HG03439 (cell line): ENCODE results near the gene MIR17HG.
"Not testable (repeated sequence)": the region's sequence is repeated elsewhere in the genome, so short reads cannot be mapped to it uniquely, and the experiment has no call there.

Experiments used
- ATAC-seq: cut with Tn5 transposase; IDR thresholded peaks from one replicate; pipeline ENCODE4 v1.9.1; 2021; ENCODE audit warnings: mild to moderate bottlenecking, moderate library complexity; ENCODE audit not compliant: unreplicated experiment

Gene MIR17HG

GRCh38 chr13:91347202-91347995 is at the start of gene MIR17HG:
Gene MIR17HG, plus strand, starts transcription at chr13:91347687.
- peak; percentile 53 for ATAC-seq

GRCh38 chr13:91298060-91298459 is 49.4 kb upstream of the MIR17HG start:
- ATAC-seq: no peak

GRCh38 chr13:91302111-91302510 is 45.4 kb upstream of the MIR17HG start:
- ATAC-seq: peak; percentile 82

- ATAC-seq: no peak
Measured at GRCh38 chr13:91303031-91303430, 44.5 kb upstream of the MIR17HG start.

GRCh38 chr13:91304741-91305140 is 42.7 kb upstream of the MIR17HG start:
- ATAC-seq: no peak

GRCh38 chr13:91305652-91306051 is 41.8 kb upstream of the MIR17HG start:
- no peak for ATAC-seq

GRCh38 chr13:91307887-91308286 is 39.6 kb upstream of the MIR17HG start:
- ATAC-seq: no peak

GRCh38 chr13:91308299-91308698 is 39.2 kb upstream of the MIR17HG start:
- ATAC-seq: no peak

- no peak for ATAC-seq
Measured at GRCh38 chr13:91311491-91311890, 36.0 kb upstream of the MIR17HG start.

- no peak for ATAC-seq
Measured at GRCh38 chr13:91312324-91312723, 35.2 kb upstream of the MIR17HG start.

GRCh38 chr13:91313103-91313502 is 34.4 kb upstream of the MIR17HG start:
- ATAC-seq: peak; percentile 92

GRCh38 chr13:91313581-91313980 is 33.9 kb upstream of the MIR17HG start:
- ATAC-seq: peak; percentile 68

GRCh38 chr13:91314888-91315287 is 32.6 kb upstream of the MIR17HG start:
- ATAC-seq: no peak

GRCh38 chr13:91318886-91319285 is 28.6 kb upstream of the MIR17HG start:
- ATAC-seq: no peak

- no peak for ATAC-seq
Measured at GRCh38 chr13:91319996-91320395, 27.5 kb upstream of the MIR17HG start.

GRCh38 chr13:91320990-91321389 is 26.5 kb upstream of the MIR17HG start:
- ATAC-seq: not testable (repeated sequence)

- no peak for ATAC-seq
Measured at GRCh38 chr13:91323349-91323748, 24.1 kb upstream of the MIR17HG start.

- ATAC-seq: no peak
Measured at GRCh38 chr13:91326146-91326545, 21.3 kb upstream of the MIR17HG start.

GRCh38 chr13:91328726-91329125 is 18.8 kb upstream of the MIR17HG start:
- no peak for ATAC-seq

- no peak for ATAC-seq
Measured at GRCh38 chr13:91329733-91330132, 17.8 kb upstream of the MIR17HG start.

GRCh38 chr13:91331047-91331915 is 16.2 kb upstream of the MIR17HG start:
- peak; percentile 89 for ATAC-seq

- ATAC-seq: no peak
Measured at GRCh38 chr13:91346062-91346461, 1.4 kb upstream of the MIR17HG start.
